GM23248 (cell line): ENCODE measurements around the gene AGRP. TPM values are rescaled to one million over a fixed set of nuclear protein-coding genes. Genes with fewer than 3 reads are reported as not detected.

Experiments
- DNase-seq: peaks from one replicate; pipeline ENCODE4 v3.0.0-alpha.2; 2015
- H2AFZ ChIP-seq: fragments of 200-600 bp; sonication (generic); 2 replicates; pipeline ENCODE4 v1.6.1; 2016; ENCODE audit warnings: antibody characterized with exemption
- H3F3A ChIP-seq: fragments of 200-600 bp; sonication (generic); 2 replicates; pipeline ENCODE4 v1.6.1; 2016; ENCODE audit warnings: mild to moderate bottlenecking, antibody characterized with exemption, mixed run types; ENCODE audit not compliant: insufficient read depth
- H3K27ac ChIP-seq: fragments of 200-600 bp; sonication (generic); 2 replicates; pipeline ENCODE4 v1.5.1; 2016; ENCODE audit warnings: mild to moderate bottlenecking
- H3K27me3 ChIP-seq: fragments of 200-600 bp; sonication (generic); replicated peaks from 2 replicates; pipeline ENCODE4 v1.6.1; 2016; ENCODE audit warnings: mild to moderate bottlenecking; ENCODE audit not compliant: insufficient read depth
- H3K36me3 ChIP-seq: fragments of 200-600 bp; sonication (generic); 2 replicates; pipeline ENCODE4 v1.6.1; 2016; ENCODE audit warnings: low read depth, mild to moderate bottlenecking
- H3K4me1 ChIP-seq: fragments of 200-600 bp; sonication (generic); 2 replicates; pipeline ENCODE4 v1.6.1; 2016; ENCODE audit warnings: mild to moderate bottlenecking; ENCODE audit not compliant: insufficient read depth
- H3K4me2 ChIP-seq: fragments of 200-600 bp; sonication (generic); one replicate; pipeline ENCODE4 v1.6.1; 2016; ENCODE audit warnings: mild to moderate bottlenecking; ENCODE audit not compliant: unreplicated experiment
- H3K4me3 ChIP-seq: fragments of 200-600 bp; sonication (generic); 2 replicates; pipeline ENCODE4 v1.5.1; 2016; ENCODE audit warnings: mild to moderate bottlenecking
- H3K79me2 ChIP-seq: fragments of 200-600 bp; sonication (generic); 2 replicates; pipeline ENCODE4 v1.6.1; 2016; ENCODE audit warnings: mild to moderate bottlenecking; ENCODE audit not compliant: insufficient read depth
- H3K9ac ChIP-seq: fragments of 200-600 bp; sonication (generic); 2 replicates; pipeline ENCODE4 v1.6.1; 2016; ENCODE audit warnings: mild to moderate bottlenecking
- H3K9me2 ChIP-seq: fragments of 200-600 bp; sonication (generic); 2 replicates; pipeline ENCODE4 v1.6.1; 2016; ENCODE audit warnings: mixed run types, mild to moderate bottlenecking, moderate library complexity; ENCODE audit not compliant: insufficient read depth
- H3K9me3 ChIP-seq: fragments of 200-600 bp; sonication (generic); one replicate; pipeline ENCODE4 v1.6.1; 2017; ENCODE audit warnings: low read depth
- H4K20me1 ChIP-seq: fragments of 200-600 bp; sonication (generic); 2 replicates; pipeline ENCODE4 v1.6.0; 2016; ENCODE audit not compliant: insufficient read depth
- EZH2 ChIP-seq: fragments of 200-600 bp; sonication (generic); IDR thresholded peaks from 2 replicates; pipeline ENCODE4 v1.6.1; 2018; ENCODE audit warnings: antibody characterized with exemption, mild to moderate bottlenecking; ENCODE audit not compliant: insufficient read depth, poor library complexity, severe bottlenecking
- EZH2phosphoT487 ChIP-seq: fragments of 200-600 bp; sonication (generic); IDR thresholded peaks from 2 replicates; pipeline ENCODE4 v1.6.1; 2018; ENCODE audit warnings: antibody characterized with exemption, moderate library complexity, mild to moderate bottlenecking, low read depth; ENCODE audit not compliant: insufficient read depth
- WGBS, 2 experiments: methylation state at CpG; one replicate each; pipeline ENCODE4 v1.1.6; 2015 to 2017; ENCODE audit warnings: low lambda C conversion rate in 2 of 2, low coverage in 1 of 2; ENCODE audit errors: missing lambda C conversion rate in 2 of 2; 5-methylcytosine and 5-hydroxymethylcytosine counted together
- in situ Hi-C: fragments of 300-500 bp; cut with MboI; formaldehyde crosslinking; loops from 2 replicates; pipeline ENCODE4 v1.15.0; 2020
- polyA plus RNA-seq: library from polyadenylated mRNA; unstranded; fragments of >200 nt; fragmentation: Nextera tagmentation; extraction: Ambion mirVana; gene quantifications from 2 replicates; pipeline ENCODE4 v1.2.1, GENCODE V29; 2016
- total RNA-seq: library from RNA; depleted of rRNA; stranded (reverse); fragments of >200 nt; shearing (Covaris generic); gene quantifications from 2 replicates; pipeline ENCODE4 v1.2.3, GENCODE V29; 2014

AGRP gene
- total and polyA plus RNA-seq, 2 experiments from 2014 or later = not detected

- Histone ChIP-seq H3K9me2 (no peaks in the 10 kb centered on the region), H3K36me3 (no peaks in the 10 kb centered on the region), H3K27ac (no peak overlapping the region), H3K4me2 (no peak overlapping the region), H3K4me3 (no peak overlapping the region), H3K27me3 (no peaks in the 10 kb centered on the region), H3K9ac (no peak overlapping the region), H3K79me2 (peaks cover 56% of the 10 kb centered on the region), H4K20me1 (no peaks in the 10 kb centered on the region), H3K9me3 (no peaks in the 10 kb centered on the region), H2AFZ (no peak overlapping the region), H3K4me1 (peaks cover 15% of the 10 kb centered on the region), H3F3A (no peaks in the 10 kb centered on the region)
- DNase-seq = peak; percentile 40
- no peak for TF ChIP-seq EZH2
- TF ChIP-seq EZH2phosphoT487 = no peak
- 54 to 58% methylated on average over 5 to 6 of the region's 6 CpGs for WGBS, 2 experiments
- in situ Hi-C loops = no loop called here
These were observed 35.8 kb downstream of the AGRP start for GRCh38 chr16:67447508-67448076.

- in situ Hi-C loops = no loop called here
- Histone ChIP-seq H3K27ac (no peak overlapping the region), H3K9me2 (no peaks in the 10 kb centered on the region), H3K4me1 (peaks cover 15% of the 10 kb centered on the region), H3K9ac (no peak overlapping the region), H3K4me2 (no peak overlapping the region), H3K27me3 (no peaks in the 10 kb centered on the region), H3K4me3 (no peak overlapping the region), H3K9me3 (no peaks in the 10 kb centered on the region), H3K36me3 (no peaks in the 10 kb centered on the region), H3F3A (no peaks in the 10 kb centered on the region), H2AFZ (no peak overlapping the region), H4K20me1 (no peaks in the 10 kb centered on the region), H3K79me2 (peaks cover 51% of the 10 kb centered on the region)
- DNase-seq = no peak
- TF ChIP-seq EZH2 (no peak), EZH2phosphoT487 (no peak)
- WGBS, 2 experiments = 65 to 72% methylated on average over 8 of the region's 8 CpGs
These were observed 36.3 kb downstream of the AGRP start for GRCh38 chr16:67446968-67447507.

GRCh38 chr16:67445913-67446907 lies 37.1 kb downstream of the AGRP start:
- no peak overlapping the region for H2AFZ ChIP-seq
- no peak overlapping the region for H3K27ac ChIP-seq
- H3K4me2 ChIP-seq = no peak overlapping the region
- H4K20me1 ChIP-seq = no peaks in the 10 kb centered on the region
- TF ChIP-seq EZH2phosphoT487 = no peak
- no peak for TF ChIP-seq EZH2
- H3F3A ChIP-seq = no peaks in the 10 kb centered on the region
- 74% methylated on average over 12 of the region's 12 CpGs for WGBS, 2 experiments
- no peaks in the 10 kb centered on the region for H3K9me3 ChIP-seq
- in situ Hi-C loops = no loop called here
- no peak overlapping the region for H3K4me3 ChIP-seq
- H3K9me2 ChIP-seq = no peaks in the 10 kb centered on the region
- H3K27me3 ChIP-seq = no peaks in the 10 kb centered on the region
- H3K9ac ChIP-seq = no peak overlapping the region
- H3K79me2 ChIP-seq = peaks cover 45% of the 10 kb centered on the region
- peaks cover 15% of the 10 kb centered on the region for H3K4me1 ChIP-seq
- no peak for DNase-seq
- no peaks in the 10 kb centered on the region for H3K36me3 ChIP-seq

DNA sequence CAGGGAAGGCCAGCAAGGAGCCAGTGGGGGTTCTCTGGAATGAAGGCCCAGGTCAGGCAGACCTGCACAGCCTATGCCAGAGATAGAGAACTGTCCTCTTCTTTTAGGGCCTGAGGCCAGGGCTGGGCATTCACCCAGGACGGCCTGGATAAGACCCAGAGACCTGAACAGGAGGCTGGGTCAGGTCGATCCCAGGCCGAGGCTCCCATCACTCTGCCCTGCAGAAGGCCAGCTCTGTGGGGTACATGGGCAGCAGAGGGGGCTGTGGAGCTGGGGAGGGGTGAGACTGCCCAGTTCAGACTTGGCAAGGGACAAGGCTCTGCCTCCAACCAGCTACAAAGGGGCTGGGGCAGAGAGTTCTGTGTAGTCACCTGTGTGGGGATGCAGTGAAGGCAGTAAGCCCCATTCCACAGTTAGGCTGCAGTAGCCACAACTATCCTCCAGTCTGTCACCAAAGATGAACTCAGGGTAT lies 37.9 kb downstream of the AGRP start:
- H3K4me3 ChIP-seq = no peak overlapping the region
- H3K9me3 ChIP-seq = no peaks in the 10 kb centered on the region
- H3K4me2 ChIP-seq = no peak overlapping the region
- no peak overlapping the region for H3K27ac ChIP-seq
- no peak overlapping the region for H2AFZ ChIP-seq
- H3F3A ChIP-seq = no peaks in the 10 kb centered on the region
- H3K4me1 ChIP-seq = peaks cover 15% of the 10 kb centered on the region
- in situ Hi-C loops = no loop called here
- DNase-seq = no peak
- no peak for TF ChIP-seq EZH2phosphoT487
- no peak for TF ChIP-seq EZH2
- 79 to 90% methylated on average over 3 of the region's 3 CpGs for WGBS, 2 experiments
- H3K79me2 ChIP-seq = peaks cover 43% of the 10 kb centered on the region
- no peaks in the 10 kb centered on the region for H3K27me3 ChIP-seq
- no peaks in the 10 kb centered on the region for H3K9me2 ChIP-seq
- H3K9ac ChIP-seq = no peak overlapping the region
- H4K20me1 ChIP-seq = no peaks in the 10 kb centered on the region
- H3K36me3 ChIP-seq = no peaks in the 10 kb centered on the region
